Neural progenitor cell (in vitro differentiated cells): Measurements from ENCODE around the gene ASTN2. TPM values are rescaled to one million over a fixed set of nuclear protein-coding genes. Genes with fewer than 3 reads are reported as not detected.

Experiments used
- DNase-seq: peaks from one replicate; pipeline ENCODE4 v3.0.0-alpha.2; 2016; ENCODE audit warnings: low spot score
- H2AFZ ChIP-seq: fragments of 200-600 bp; sonication (generic); replicated peaks from 2 replicates; pipeline ENCODE4 v1.6.1; 2016; ENCODE audit warnings: antibody characterized with exemption
- H3F3A ChIP-seq: fragments of 200-600 bp; sonication (generic); 2 replicates; pipeline ENCODE4 v1.6.1; 2016; ENCODE audit warnings: antibody characterized with exemption, low read depth
- H3K27ac ChIP-seq: fragments of 200-600 bp; sonication (generic); 2 replicates; pipeline ENCODE4 v1.5.1; 2016; ENCODE audit warnings: mild to moderate bottlenecking
- H3K27me3 ChIP-seq: fragments of 200-600 bp; sonication (generic); 2 replicates; pipeline ENCODE4 v1.6.1; 2016; ENCODE audit warnings: mild to moderate bottlenecking, moderate library complexity
- H3K36me3 ChIP-seq: fragments of 200-600 bp; sonication (generic); 2 replicates; pipeline ENCODE4 v1.5.1; 2016
- H3K4me1 ChIP-seq: fragments of 200-600 bp; sonication (generic); 2 replicates; pipeline ENCODE4 v1.6.1; 2016; ENCODE audit warnings: mixed run types
- H3K4me2 ChIP-seq: fragments of 200-600 bp; sonication (generic); 2 replicates; pipeline ENCODE4 v1.6.1; 2016
- H3K4me3 ChIP-seq: fragments of 200-600 bp; sonication (generic); 2 replicates; pipeline ENCODE4 v1.5.1; 2016
- H3K79me2 ChIP-seq: fragments of 200-600 bp; sonication (generic); 2 replicates; pipeline ENCODE4 v1.6.1; 2016; ENCODE audit warnings: low read depth
- H3K9ac ChIP-seq: fragments of 200-600 bp; sonication (generic); 2 replicates; pipeline ENCODE4 v1.6.1; 2016
- H3K9me3 ChIP-seq: fragments of 200-600 bp; sonication (generic); 2 replicates; pipeline ENCODE4 v1.5.1; 2016; ENCODE audit warnings: low read depth
- H4K20me1 ChIP-seq: fragments of 200-600 bp; sonication (generic); 2 replicates; pipeline ENCODE4 v1.6.1; 2016; ENCODE audit warnings: low read depth
- H3K27ac Mint-ChIP-seq: 3 replicates; pipeline ENCODE4 v1.8.0; 2021; ENCODE audit warnings: mixed read lengths
- H3K27me3 Mint-ChIP-seq: 2 replicates; pipeline ENCODE4 v1.8.0; 2022; ENCODE audit warnings: low read depth, mild to moderate bottlenecking, inconsistent platforms, moderate library complexity, mixed read lengths; ENCODE audit not compliant: insufficient read depth
- H3K36me3 Mint-ChIP-seq: 3 replicates; pipeline ENCODE4 v1.8.0; 2021; ENCODE audit warnings: mixed read lengths
- H3K4me1 Mint-ChIP-seq: 3 replicates; pipeline ENCODE4 v1.8.0; 2021; ENCODE audit warnings: mixed read lengths
- H3K4me3 Mint-ChIP-seq: 3 replicates; pipeline ENCODE4 v1.8.0; 2021; ENCODE audit warnings: mild to moderate bottlenecking, moderate library complexity, mixed read lengths
- H3K9me3 Mint-ChIP-seq: 3 replicates; pipeline ENCODE4 v1.8.0; 2020; ENCODE audit warnings: mixed read lengths
- CTCF ChIP-seq: fragments of 200-600 bp; sonication (generic); IDR thresholded peaks from 2 replicates; pipeline ENCODE4 v1.5.1; 2017; ENCODE audit warnings: antibody characterized with exemption, mild to moderate bottlenecking
- EZH2 ChIP-seq: fragments of 200-600 bp; sonication (generic); IDR thresholded peaks from 2 replicates; pipeline ENCODE4 v1.6.1; 2017; ENCODE audit warnings: antibody characterized with exemption, mild to moderate bottlenecking, moderate library complexity
- EZH2phosphoT487 ChIP-seq: fragments of 200-600 bp; sonication (generic); IDR thresholded peaks from 2 replicates; pipeline ENCODE4 v1.6.1; 2017; ENCODE audit warnings: antibody characterized with exemption
- total RNA-seq: library from RNA; depleted of rRNA; stranded (reverse); fragments of >200 nt; gene quantifications from 2 replicates; pipeline ENCODE4 v1.2.3, GENCODE V29; 2015; ENCODE audit warnings: low replicate concordance

ASTN2 gene
- total RNA-seq, 1 donor from 2014 or later: 8.0 TPM

- peaks cover 10% of the 10 kb centered on the region for H3K4me1 ChIP-seq
- Mint-ChIP-seq H3K9me3 (no peaks in the 10 kb centered on the region), H3K4me1 (peaks cover 4% of the 10 kb centered on the region), H3K27ac (no peak overlapping the region), H3K4me3 (no peak overlapping the region), H3K36me3 (no peaks in the 10 kb centered on the region), H3K27me3 (no peaks in the 10 kb centered on the region)
- no peak overlapping the region for H3K4me3 ChIP-seq
- no peak for TF ChIP-seq EZH2
- TF ChIP-seq EZH2phosphoT487: no peak
- TF ChIP-seq CTCF: no peak
- no peaks in the 10 kb centered on the region for H4K20me1 ChIP-seq
- no peaks in the 10 kb centered on the region for H3K27me3 ChIP-seq
- no peak overlapping the region for H3K27ac ChIP-seq
- no peaks in the 10 kb centered on the region for H3K9me3 ChIP-seq
- no peaks in the 10 kb centered on the region for H3F3A ChIP-seq
- no peaks in the 10 kb centered on the region for H3K36me3 ChIP-seq
- H3K79me2 ChIP-seq: no peaks in the 10 kb centered on the region
- no peak overlapping the region for H3K9ac ChIP-seq
- DNase-seq: no peak
- H2AFZ ChIP-seq: no peak overlapping the region
- no peak overlapping the region for H3K4me2 ChIP-seq
Observed at GRCh38 chr9:116984111-116984510, 430.7 kb downstream of the ASTN2 start.

- no peaks in the 10 kb centered on the region for H3K9me3 Mint-ChIP-seq
- no peaks in the 10 kb centered on the region for H3K4me1 Mint-ChIP-seq
- H3K4me1 ChIP-seq: no peaks in the 10 kb centered on the region
- H3K79me2 ChIP-seq: no peaks in the 10 kb centered on the region
- no peaks in the 10 kb centered on the region for H4K20me1 ChIP-seq
- H3K9me3 ChIP-seq: no peaks in the 10 kb centered on the region
- no peak overlapping the region for H3K27ac ChIP-seq
- H3K4me2 ChIP-seq: no peak overlapping the region
- TF ChIP-seq EZH2phosphoT487: no peak
- TF ChIP-seq EZH2: no peak
- no peak for TF ChIP-seq CTCF
- no peaks in the 10 kb centered on the region for H3F3A ChIP-seq
- H3K4me3 Mint-ChIP-seq: no peak overlapping the region
- H3K36me3 ChIP-seq: no peaks in the 10 kb centered on the region
- H3K27me3 Mint-ChIP-seq: peaks cover 2% of the 10 kb centered on the region
- no peaks in the 10 kb centered on the region for H3K36me3 Mint-ChIP-seq
- no peak overlapping the region for H3K27ac Mint-ChIP-seq
- no peaks in the 10 kb centered on the region for H3K27me3 ChIP-seq
- no peak overlapping the region for H3K9ac ChIP-seq
- DNase-seq: no peak
- no peak overlapping the region for H3K4me3 ChIP-seq
- H2AFZ ChIP-seq: no peak overlapping the region
Observed at GRCh38 chr9:116980582-116981120, 434.2 kb downstream of the ASTN2 start.

GRCh38 chr9:116979456-116979855 is 435.4 kb downstream of the ASTN2 start:
- Mint-ChIP-seq H3K4me1 (no peaks in the 10 kb centered on the region), H3K27ac (no peak overlapping the region), H3K36me3 (no peaks in the 10 kb centered on the region), H3K27me3 (peaks cover 2% of the 10 kb centered on the region), H3K4me3 (no peak overlapping the region), H3K9me3 (no peaks in the 10 kb centered on the region)
- H3K4me2 ChIP-seq: no peak overlapping the region
- no peaks in the 10 kb centered on the region for H3K27me3 ChIP-seq
- H3K27ac ChIP-seq: no peak overlapping the region
- no peaks in the 10 kb centered on the region for H3K79me2 ChIP-seq
- H3K9ac ChIP-seq: no peak overlapping the region
- no peaks in the 10 kb centered on the region for H3F3A ChIP-seq
- H4K20me1 ChIP-seq: no peaks in the 10 kb centered on the region
- no peak overlapping the region for H3K4me3 ChIP-seq
- H3K36me3 ChIP-seq: no peaks in the 10 kb centered on the region
- no peaks in the 10 kb centered on the region for H3K4me1 ChIP-seq
- TF ChIP-seq CTCF (no peak), EZH2 (no peak), EZH2phosphoT487 (no peak)
- no peaks in the 10 kb centered on the region for H3K9me3 ChIP-seq
- no peak overlapping the region for H2AFZ ChIP-seq
- no peak for DNase-seq
